ENCODE data around the gene NUP42. TPM values are rescaled to one million over a fixed set of nuclear protein-coding genes. Genes with fewer than 3 reads are reported as not detected.

Gene NUP42
- total and polyA plus RNA-seq, 9 of the 15 experiments (the other 6 are each of a cell fraction or from before 2014, with no cell fraction given) = 41.8 to 86.4 (median 71.2) TPM

- TF ChIP-seq, protein P1, sequence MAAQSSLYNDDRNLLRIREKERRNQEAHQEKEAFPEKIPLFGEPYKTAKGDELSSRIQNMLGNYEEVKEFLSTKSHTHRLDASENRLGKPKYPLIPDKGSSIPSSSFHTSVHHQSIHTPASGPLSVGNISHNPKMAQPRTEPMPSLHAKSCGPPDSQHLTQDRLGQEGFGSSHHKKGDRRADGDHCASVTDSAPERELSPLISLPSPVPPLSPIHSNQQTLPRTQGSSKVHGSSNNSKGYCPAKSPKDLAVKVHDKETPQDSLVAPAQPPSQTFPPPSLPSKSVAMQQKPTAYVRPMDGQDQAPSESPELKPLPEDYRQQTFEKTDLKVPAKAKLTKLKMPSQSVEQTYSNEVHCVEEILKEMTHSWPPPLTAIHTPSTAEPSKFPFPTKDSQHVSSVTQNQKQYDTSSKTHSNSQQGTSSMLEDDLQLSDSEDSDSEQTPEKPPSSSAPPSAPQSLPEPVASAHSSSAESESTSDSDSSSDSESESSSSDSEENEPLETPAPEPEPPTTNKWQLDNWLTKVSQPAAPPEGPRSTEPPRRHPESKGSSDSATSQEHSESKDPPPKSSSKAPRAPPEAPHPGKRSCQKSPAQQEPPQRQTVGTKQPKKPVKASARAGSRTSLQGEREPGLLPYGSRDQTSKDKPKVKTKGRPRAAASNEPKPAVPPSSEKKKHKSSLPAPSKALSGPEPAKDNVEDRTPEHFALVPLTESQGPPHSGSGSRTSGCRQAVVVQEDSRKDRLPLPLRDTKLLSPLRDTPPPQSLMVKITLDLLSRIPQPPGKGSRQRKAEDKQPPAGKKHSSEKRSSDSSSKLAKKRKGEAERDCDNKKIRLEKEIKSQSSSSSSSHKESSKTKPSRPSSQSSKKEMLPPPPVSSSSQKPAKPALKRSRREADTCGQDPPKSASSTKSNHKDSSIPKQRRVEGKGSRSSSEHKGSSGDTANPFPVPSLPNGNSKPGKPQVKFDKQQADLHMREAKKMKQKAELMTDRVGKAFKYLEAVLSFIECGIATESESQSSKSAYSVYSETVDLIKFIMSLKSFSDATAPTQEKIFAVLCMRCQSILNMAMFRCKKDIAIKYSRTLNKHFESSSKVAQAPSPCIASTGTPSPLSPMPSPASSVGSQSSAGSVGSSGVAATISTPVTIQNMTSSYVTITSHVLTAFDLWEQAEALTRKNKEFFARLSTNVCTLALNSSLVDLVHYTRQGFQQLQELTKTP (IDR thresholded peaks at IDR 0.05; ENCODE audit: low read depth in 1 of 2, partially characterized antibody in 2 of 2) = no peak
- no peak for TF ChIP-seq NR3C1 (CRISPR knock-in tag; IDR thresholded peaks at IDR 0.05)
- TF ChIP-seq CREBBP (IDR thresholded peaks at IDR 0.05; ENCODE audit: low read depth, low read length) = no peak
- no peak for TF ChIP-seq CBX3 (IDR thresholded peaks at IDR 0.05; ENCODE audit: borderline replicate concordance in 1 of 2, low read length in 2 of 2)
- TF ChIP-seq ZNF354B (CRISPR knock-in tag; IDR thresholded peaks at IDR 0.05) = no peak
- no peak for TF ChIP-seq YY1 (IDR thresholded peaks at IDR 0.05; ENCODE audit: borderline replicate concordance in 1 of 3, control insufficient read depth in 1 of 3, extremely low read depth in 1 of 3, insufficient read depth in 3 of 3, insufficient read length in 1 of 3, insufficient replicate concordance in 2 of 3, low read depth in 1 of 3, low read length in 2 of 3)
- no peak for TF ChIP-seq E4F1 (CRISPR knock-in tag; IDR thresholded peaks at IDR 0.05; ENCODE audit: borderline replicate concordance)
- peak; percentile 64; the same call in 1 of the 2 replicates for TF ChIP-seq NFE2 (IDR thresholded peaks at IDR 0.05; ENCODE audit: low read depth)
- TF ChIP-seq SOX6 (IDR thresholded peaks at IDR 0.05) = no peak
- TF ChIP-seq GATAD2B (IDR thresholded peaks at IDR 0.05; ENCODE audit: borderline replicate concordance) = no peak
- TF ChIP-seq STAT5A (IDR thresholded peaks at IDR 0.05; ENCODE audit: borderline replicate concordance, low read length) = no peak
- TF ChIP-seq ZNF316 (IDR thresholded peaks at IDR 0.05) = peak; percentile 79
- no peak for TF ChIP-seq NFRKB (IDR thresholded peaks at IDR 0.05; ENCODE audit: low read depth)
- TF ChIP-seq CHAMP1 (IDR thresholded peaks at IDR 0.05) = no peak
- TF ChIP-seq, protein P2, sequence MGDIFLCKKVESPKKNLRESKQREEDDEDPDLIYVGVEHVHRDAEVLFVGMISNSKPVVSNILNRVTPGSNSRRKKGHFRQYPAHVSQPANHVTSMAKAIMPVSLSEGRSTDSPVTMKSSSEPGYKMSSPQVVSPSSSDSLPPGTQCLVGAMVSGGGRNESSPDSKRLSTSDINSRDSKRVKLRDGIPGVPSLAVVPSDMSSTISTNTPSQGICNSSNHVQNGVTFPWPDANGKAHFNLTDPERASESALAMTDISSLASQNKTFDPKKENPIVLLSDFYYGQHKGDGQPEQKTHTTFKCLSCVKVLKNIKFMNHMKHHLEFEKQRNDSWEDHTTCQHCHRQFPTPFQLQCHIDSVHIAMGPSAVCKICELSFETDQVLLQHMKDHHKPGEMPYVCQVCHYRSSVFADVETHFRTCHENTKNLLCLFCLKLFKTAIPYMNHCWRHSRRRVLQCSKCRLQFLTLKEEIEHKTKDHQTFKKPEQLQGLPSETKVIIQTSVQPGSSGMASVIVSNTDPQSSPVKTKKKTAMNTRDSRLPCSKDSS (IDR thresholded peaks at IDR 0.05; ENCODE audit: low read depth, partially characterized antibody) = no peak
- peak; percentile 55 for TF ChIP-seq C11orf30 (IDR thresholded peaks at IDR 0.05; ENCODE audit: low read depth)
- TF ChIP-seq, protein P3, sequence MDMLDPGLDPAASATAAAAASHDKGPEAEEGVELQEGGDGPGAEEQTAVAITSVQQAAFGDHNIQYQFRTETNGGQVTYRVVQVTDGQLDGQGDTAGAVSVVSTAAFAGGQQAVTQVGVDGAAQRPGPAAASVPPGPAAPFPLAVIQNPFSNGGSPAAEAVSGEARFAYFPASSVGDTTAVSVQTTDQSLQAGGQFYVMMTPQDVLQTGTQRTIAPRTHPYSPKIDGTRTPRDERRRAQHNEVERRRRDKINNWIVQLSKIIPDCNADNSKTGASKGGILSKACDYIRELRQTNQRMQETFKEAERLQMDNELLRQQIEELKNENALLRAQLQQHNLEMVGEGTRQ (CRISPR knock-in tag; IDR thresholded peaks at IDR 0.05) = no peak
Observed at GRCh38 chr7:23196306-23196705, 14.5 kb downstream of the NUP42 start (continued).
